Cortex of kidney (tissue), 1 donor: ENCODE measurements around the gene KRTAP10-12.

Experiments used
- DNase-seq: peaks from one replicate; lab custom pipeline; 2025; lab: John Stamatoyannopoulos, UW

The KRTAP10-12 gene

GRCh38 chr21:44699502-44700001 lies 2.6 kb downstream of the KRTAP10-12 start:
- no peak for DNase-seq

- DNase-seq, result no peak
Observed at GRCh38 chr21:44700101-44701022, 3.4 kb downstream of the KRTAP10-12 start.

GRCh38 chr21:44701023-44701400 lies 4.0 kb downstream of the KRTAP10-12 start:
- no peak for DNase-seq

- no peak for DNase-seq
Observed at GRCh38 chr21:44701541-44701940, 4.6 kb downstream of the KRTAP10-12 start.

- no peak for DNase-seq
Observed at GRCh38 chr21:44702111-44702972, 5.4 kb downstream of the KRTAP10-12 start.

GRCh38 chr21:44702973-44703730 lies 6.2 kb downstream of the KRTAP10-12 start:
- no peak for DNase-seq

- DNase-seq, result no peak
Observed at GRCh38 chr21:44703731-44704635, 7.0 kb downstream of the KRTAP10-12 start.

GRCh38 chr21:44704636-44705001 lies 7.6 kb downstream of the KRTAP10-12 start:
- no peak for DNase-seq

GRCh38 chr21:44706026-44706705 lies 9.2 kb downstream of the KRTAP10-12 start:
- no peak for DNase-seq

- DNase-seq, result no peak
Observed at GRCh38 chr21:44706706-44707581, 10.0 kb downstream of the KRTAP10-12 start.

GRCh38 chr21:44708213-44708865 lies 11.4 kb downstream of the KRTAP10-12 start:
- DNase-seq, result no peak

GRCh38 chr21:44708866-44709425 lies 12.0 kb downstream of the KRTAP10-12 start:
- no peak for DNase-seq

GRCh38 chr21:44709426-44710293 lies 12.7 kb downstream of the KRTAP10-12 start:
- DNase-seq, result no peak

GRCh38 chr21:44710294-44710665 lies 13.3 kb downstream of the KRTAP10-12 start:
- DNase-seq, result no peak

GRCh38 chr21:44710756-44711326 lies 13.9 kb downstream of the KRTAP10-12 start:
- DNase-seq, result no peak

GRCh38 chr21:44711327-44712202 lies 14.6 kb downstream of the KRTAP10-12 start, which contains the start of gene TSPEAR:
TSPEAR (minus strand) TSS chr21:44711572; CDS start chr21:44711514, 58 bp downstream.
- no peak for DNase-seq
